Endodermal cell (in vitro differentiated cells): Measurements from ENCODE around the gene RASAL2. TPM values are rescaled to one million over a fixed set of nuclear protein-coding genes. Genes with fewer than 3 reads are reported as not detected.

Experiments
- DNase-seq: peaks from one replicate; pipeline ENCODE4 v3.0.0-alpha.2; 2017
- H3K27ac ChIP-seq: 2 replicates; pipeline ENCODE4 v1.5.1; 2013; ENCODE audit warnings: mild to moderate bottlenecking, low read depth, low read length, moderate library complexity
- H3K27me3 ChIP-seq: 2 replicates; pipeline ENCODE4 v1.6.1; 2013; ENCODE audit warnings: mild to moderate bottlenecking, low read length, moderate library complexity; ENCODE audit not compliant: insufficient read depth, control insufficient read depth, poor library complexity, severe bottlenecking
- H3K36me3 ChIP-seq: 2 replicates; pipeline ENCODE4 v1.7.0; 2013; ENCODE audit warnings: mild to moderate bottlenecking, low read length, moderate library complexity; ENCODE audit not compliant: control insufficient read depth, insufficient read depth
- H3K4me1 ChIP-seq: one replicate; pipeline ENCODE4 v1.7.0; 2013; ENCODE audit warnings: low read length; ENCODE audit not compliant: control insufficient read depth, insufficient read depth
- H3K4me3 ChIP-seq: 2 replicates; pipeline ENCODE4 v1.5.1; 2013; ENCODE audit warnings: mild to moderate bottlenecking, low read length, moderate library complexity
- H3K9ac ChIP-seq: 2 replicates; pipeline ENCODE4 v1.6.1; 2013; ENCODE audit warnings: mild to moderate bottlenecking, low read length, moderate library complexity; ENCODE audit not compliant: poor library complexity, severe bottlenecking; ENCODE audit errors: extremely low read depth
- H3K9me3 ChIP-seq: 2 replicates; pipeline ENCODE4 v1.6.1; 2013; ENCODE audit warnings: mild to moderate bottlenecking, low read length, moderate library complexity; ENCODE audit not compliant: control insufficient read depth
- H3K27ac Mint-ChIP-seq: 2 replicates; pipeline ENCODE4 v1.8.0; 2020; ENCODE audit warnings: mixed read lengths
- H3K27me3 Mint-ChIP-seq: 2 replicates; pipeline ENCODE4 v1.8.0; 2021; ENCODE audit warnings: mild to moderate bottlenecking, mixed read lengths; ENCODE audit not compliant: insufficient read depth
- H3K36me3 Mint-ChIP-seq: 2 replicates; pipeline ENCODE4 v1.8.0; 2020; ENCODE audit warnings: low read depth, mixed read lengths
- H3K4me1 Mint-ChIP-seq: 2 replicates; pipeline ENCODE4 v1.8.0; 2020; ENCODE audit warnings: mixed read lengths
- H3K4me3 Mint-ChIP-seq: 2 replicates; pipeline ENCODE4 v1.8.0; 2020; ENCODE audit warnings: mild to moderate bottlenecking, moderate library complexity, mixed read lengths
- H3K9me3 Mint-ChIP-seq: 2 replicates; pipeline ENCODE4 v1.8.0; 2020; ENCODE audit warnings: mild to moderate bottlenecking, mixed read lengths
- CTCF ChIP-seq: fragments of 200-600 bp; sonication (generic); conservative IDR thresholded peaks from 2 replicates; pipeline ENCODE4 v1.5.0; 2021; ENCODE audit warnings: antibody characterized with exemption, mild to moderate bottlenecking
- WGBS, 2 experiments: methylation state at CpG; one replicate each; pipeline versions ENCODE4 v1.1.5 to v1.1.7; 2013; ENCODE audit warnings: missing lambda C conversion rate in 2 of 2, mixed read lengths in 1 of 2; ENCODE audit not compliant: insufficient coverage in 1 of 2, insufficient read length in 1 of 2; 5-methylcytosine and 5-hydroxymethylcytosine counted together
- total RNA-seq, 2 donors: library from RNA; stranded (reverse); fragmentation: NEBNext Ultra II Directional in 1 of 2; extraction: Animal tissue kit (Norgen Biotek cat#: 25700) in 1 of 2; gene quantifications; 2 replicates in 1 of 2; 3 replicates in 1 of 2; pipeline ENCODE4 v1.2.1, GENCODE V29; 2021

Gene RASAL2
- total RNA-seq, 2 donors from 2014 or later = 21.8 to 22.1 TPM

GRCh38 chr1:178489399-178489798 is 395.5 kb downstream of the RASAL2 start:
- no peak overlapping the region for H3K9ac ChIP-seq
- Mint-ChIP-seq H3K4me1 (peaks cover 14% of the 10 kb centered on the region), H3K36me3 (no peaks in the 10 kb centered on the region), H3K27me3 (peaks cover 2% of the 10 kb centered on the region), H3K4me3 (no peak overlapping the region), H3K9me3 (no peaks in the 10 kb centered on the region), H3K27ac (no peak overlapping the region)
- no peak overlapping the region for H3K4me3 ChIP-seq
- DNase-seq = no peak
- no peaks in the 10 kb centered on the region for H3K27me3 ChIP-seq
- no peak overlapping the region for H3K27ac ChIP-seq
- no peaks in the 10 kb centered on the region for H3K9me3 ChIP-seq
- no peak for TF ChIP-seq CTCF
- H3K36me3 ChIP-seq = no peaks in the 10 kb centered on the region
- 85 to 100% methylated on average over 2 to 4 of the region's 4 CpGs for WGBS, 2 experiments
- H3K4me1 ChIP-seq = no peaks in the 10 kb centered on the region

GRCh38 chr1:178490136-178490535 is 396.2 kb downstream of the RASAL2 start:
- DNase-seq = no peak
- peaks cover 14% of the 10 kb centered on the region for H3K4me1 Mint-ChIP-seq

GRCh38 chr1:178490967-178491366 is 397.1 kb downstream of the RASAL2 start:
- Histone ChIP-seq H3K27me3 (no peaks in the 10 kb centered on the region), H3K36me3 (no peaks in the 10 kb centered on the region), H3K9me3 (no peaks in the 10 kb centered on the region), H3K4me1 (no peaks in the 10 kb centered on the region), H3K27ac (no peak overlapping the region), H3K4me3 (no peak overlapping the region), H3K9ac (no peak overlapping the region)
- H3K27me3 Mint-ChIP-seq = peaks cover 5% of the 10 kb centered on the region
- no peaks in the 10 kb centered on the region for H3K9me3 Mint-ChIP-seq
- peaks cover 14% of the 10 kb centered on the region for H3K4me1 Mint-ChIP-seq
- no peak for DNase-seq
- no peak for TF ChIP-seq CTCF
- H3K27ac Mint-ChIP-seq = no peak overlapping the region
- H3K36me3 Mint-ChIP-seq = no peaks in the 10 kb centered on the region
- 93 to 94% methylated on average over 8 to 9 of the region's 9 CpGs for WGBS, 2 experiments
- H3K4me3 Mint-ChIP-seq = no peak overlapping the region

More at GRCh38 chr1:178490136-178490535, 396.2 kb downstream of the RASAL2 start:
- no peak overlapping the region for H3K9ac ChIP-seq
- no peaks in the 10 kb centered on the region for H3K9me3 ChIP-seq
- no peak overlapping the region for H3K4me3 Mint-ChIP-seq
- H3K9me3 Mint-ChIP-seq = no peaks in the 10 kb centered on the region
- no peaks in the 10 kb centered on the region for H3K4me1 ChIP-seq
- H3K27me3 ChIP-seq = no peaks in the 10 kb centered on the region
- 96 to 99% methylated on average over 8 of the region's 8 CpGs for WGBS, 2 experiments
- TF ChIP-seq CTCF = no peak
- H3K36me3 ChIP-seq = no peaks in the 10 kb centered on the region
- H3K27me3 Mint-ChIP-seq = peaks cover 5% of the 10 kb centered on the region
- H3K4me3 ChIP-seq = no peak overlapping the region
- no peak overlapping the region for H3K27ac ChIP-seq
- no peaks in the 10 kb centered on the region for H3K36me3 Mint-ChIP-seq
- H3K27ac Mint-ChIP-seq = no peak overlapping the region
